B cell (primary cell): Measurements from ENCODE around the gene PAX3.

Source experiments
- CTCF ChIP-seq: fragments of 200-600 bp; IDR thresholded peaks from one replicate; pipeline ENCODE4 v1.8.0; 2022; ENCODE audit warnings: antibody characterized with exemption, mild to moderate bottlenecking
- EZH2 ChIP-seq: IDR thresholded peaks from 2 replicates; pipeline ENCODE4 v1.6.1; 2012; ENCODE audit warnings: borderline replicate concordance, low read depth, mild to moderate bottlenecking, moderate library complexity, low read length; ENCODE audit not compliant: insufficient read depth, poor library complexity, severe bottlenecking

- TF ChIP-seq CTCF: no peak
- no peak for TF ChIP-seq EZH2
Observed at GRCh38 chr2:222169346-222169745, 129.5 kb downstream of the PAX3 start.
